Neural cell (in vitro differentiated cells): ENCODE results near the gene PTMS. TPM values are rescaled to one million over a fixed set of nuclear protein-coding genes. Genes with fewer than 3 reads are reported as not detected.

Source experiments
- H2AFZ ChIP-seq: fragments of 200-600, 300-800 bp; sonication (generic), shearing (Covaris generic); 2 replicates; pipeline ENCODE4 v1.6.0; 2014; ENCODE audit warnings: low read depth, mild to moderate bottlenecking, antibody characterized with exemption, low read length, moderate library complexity
- H3F3A ChIP-seq: fragments of 200-600 bp; shearing (Covaris generic); 2 replicates; pipeline ENCODE4 v1.6.1; 2016; ENCODE audit warnings: mild to moderate bottlenecking, moderate library complexity, mixed read lengths, antibody characterized with exemption, low read length; ENCODE audit not compliant: insufficient read depth, poor library complexity, severe bottlenecking
- H3K27ac ChIP-seq: fragments of 200-600, 300-800 bp; sonication (generic), shearing (Covaris generic); 2 replicates; pipeline ENCODE4 v1.5.1; 2014; ENCODE audit warnings: mild to moderate bottlenecking, low read length, moderate library complexity
- H3K27me3 ChIP-seq: fragments of 300-800, 200-600 bp; sonication (generic), shearing (Covaris generic); 2 replicates; pipeline ENCODE4 v1.6.0; 2014; ENCODE audit warnings: mild to moderate bottlenecking, low read depth, low read length, moderate library complexity; ENCODE audit not compliant: insufficient read depth
- H3K36me3 ChIP-seq: fragments of 300-800, 200-600 bp; sonication (generic), shearing (Covaris generic); 2 replicates; pipeline ENCODE4 v1.5.1; 2014; ENCODE audit warnings: mild to moderate bottlenecking, antibody characterized with exemption, low read length, moderate library complexity; ENCODE audit not compliant: insufficient read depth
- H3K4me2 ChIP-seq: fragments of 300-800, 200-600 bp; sonication (generic), shearing (Covaris generic); 2 replicates; pipeline ENCODE4 v1.6.0; 2014; ENCODE audit warnings: mild to moderate bottlenecking, low read length
- H3K4me3 ChIP-seq: fragments of 300-800, 200-600 bp; sonication (generic), shearing (Covaris generic); 2 replicates; pipeline ENCODE4 v1.5.1; 2014; ENCODE audit warnings: mild to moderate bottlenecking, low read length, moderate library complexity
- H3K79me2 ChIP-seq: fragments of 200-600 bp; shearing (Covaris generic); replicated peaks from 2 replicates; pipeline ENCODE4 v1.6.0; 2014; ENCODE audit warnings: mild to moderate bottlenecking, low read length, moderate library complexity; ENCODE audit not compliant: insufficient read depth
- H3K9ac ChIP-seq: fragments of 300-800, 200-600 bp; sonication (generic), shearing (Covaris generic); 2 replicates; pipeline ENCODE4 v1.6.1; 2016; ENCODE audit warnings: mild to moderate bottlenecking, low read length, mixed read lengths
- H3K9me2 ChIP-seq: fragments of 200-600 bp; shearing (Covaris generic); 2 replicates; pipeline ENCODE4 v1.6.1; 2016; ENCODE audit warnings: mild to moderate bottlenecking, low read length, mixed read lengths; ENCODE audit not compliant: insufficient read depth
- H3K9me3 ChIP-seq: fragments of 200-600, 300-800 bp; sonication (generic), shearing (Covaris generic); 2 replicates; pipeline ENCODE4 v1.6.1; 2016; ENCODE audit warnings: mild to moderate bottlenecking, mixed run types, low read length, moderate library complexity, mixed read lengths
- H4K20me1 ChIP-seq: fragments of 200-600 bp; shearing (Covaris generic); 2 replicates; pipeline ENCODE4 v1.6.1; 2016; ENCODE audit warnings: mild to moderate bottlenecking, mixed run types; ENCODE audit not compliant: insufficient read depth
- CTCF ChIP-seq: fragments of 450-650 bp; IDR thresholded peaks from 2 replicates; pipeline ENCODE4 v1.5.1; 2014; ENCODE audit warnings: antibody characterized with exemption, mild to moderate bottlenecking, moderate library complexity; ENCODE audit not compliant: poor library complexity, severe bottlenecking
- EP300 ChIP-seq: fragments of 450-650 bp; conservative IDR thresholded peaks from 2 replicates; pipeline ENCODE4 v1.6.1; 2014; ENCODE audit warnings: antibody characterized with exemption, mild to moderate bottlenecking, moderate library complexity; ENCODE audit not compliant: poor library complexity, severe bottlenecking
- EZH2 ChIP-seq: fragments of 200-600, 300-800 bp; shearing (Covaris generic), sonication (generic); IDR thresholded peaks from 2 replicates; pipeline ENCODE4 v1.6.1; 2014; ENCODE audit warnings: antibody characterized with exemption, low read length, borderline replicate concordance, mild to moderate bottlenecking; ENCODE audit not compliant: insufficient read depth, poor library complexity, severe bottlenecking
- MXI1 ChIP-seq: fragments of 450-650 bp; conservative IDR thresholded peaks from 2 replicates; pipeline ENCODE4 v1.6.1; 2014; ENCODE audit warnings: antibody characterized with exemption, mild to moderate bottlenecking; ENCODE audit not compliant: poor library complexity, severe bottlenecking
- POLR2AphosphoS5 ChIP-seq: IDR thresholded peaks from 2 replicates; pipeline ENCODE4 v1.6.1; 2012
- RAD21 ChIP-seq: fragments of 450-650 bp; conservative IDR thresholded peaks from 2 replicates; pipeline ENCODE4 v1.6.1; 2014; ENCODE audit warnings: antibody characterized with exemption, mild to moderate bottlenecking, moderate library complexity
- REST ChIP-seq: IDR thresholded peaks from 2 replicates; pipeline ENCODE4 v1.6.1; 2012; ENCODE audit warnings: borderline replicate concordance
- SMC3 ChIP-seq: fragments of 450-650 bp; conservative IDR thresholded peaks from 2 replicates; pipeline ENCODE4 v1.6.1; 2014; ENCODE audit warnings: antibody characterized with exemption, mild to moderate bottlenecking, moderate library complexity; ENCODE audit not compliant: poor library complexity
- TAF1 ChIP-seq: IDR thresholded peaks from 2 replicates; pipeline ENCODE4 v1.6.1; 2012; ENCODE audit warnings: low read depth
- polyA plus RNA-seq: library from polyadenylated mRNA; depleted of rRNA; stranded (reverse); fragments of >200 nt; gene quantifications from 2 replicates; pipeline ENCODE4 v1.2.3, GENCODE V29; 2014

Gene PTMS
- polyA plus RNA-seq, 1 donor from 2014 or later, result 557 TPM

GRCh38 chr12:6772726-6773589 lies 6.8 kb downstream of the PTMS start:
- no peak overlapping the region for H2AFZ ChIP-seq
- no peak overlapping the region for H3K9ac ChIP-seq
- peaks cover 39% of the 10 kb centered on the region for H3K79me2 ChIP-seq
- H3K4me3 ChIP-seq, result no peak overlapping the region
- no peak for TF ChIP-seq SMC3
- TF ChIP-seq EP300, result no peak
- no peak for TF ChIP-seq TAF1
- no peak for TF ChIP-seq RAD21
- TF ChIP-seq MXI1, result no peak
- no peak for TF ChIP-seq POLR2AphosphoS5
- no peak for TF ChIP-seq REST
- TF ChIP-seq CTCF, result no peak
- TF ChIP-seq EZH2, result no peak
- H3K9me2 ChIP-seq, result no peaks in the 10 kb centered on the region
- H3K9me3 ChIP-seq, result no peaks in the 10 kb centered on the region
- H3K36me3 ChIP-seq, result peaks cover 7% of the 10 kb centered on the region
- peaks cover 29% of the 10 kb centered on the region for H4K20me1 ChIP-seq
- peaks cover 1% of the 10 kb centered on the region for H3F3A ChIP-seq
- no peak overlapping the region for H3K4me2 ChIP-seq
- H3K27me3 ChIP-seq, result no peaks in the 10 kb centered on the region
- no peak overlapping the region for H3K27ac ChIP-seq

- Histone ChIP-seq H3K4me2 (no peak overlapping the region), H3K9ac (no peak overlapping the region), H3K9me3 (no peaks in the 10 kb centered on the region), H3F3A (no peaks in the 10 kb centered on the region), H3K27me3 (no peaks in the 10 kb centered on the region), H4K20me1 (peaks cover 21% of the 10 kb centered on the region), H3K36me3 (peaks cover 7% of the 10 kb centered on the region), H3K4me3 (no peak overlapping the region), H3K27ac (no peak overlapping the region), H3K79me2 (peaks cover 31% of the 10 kb centered on the region), H2AFZ (no peak overlapping the region), H3K9me2 (no peaks in the 10 kb centered on the region)
- no peak for TF ChIP-seq CTCF
- no peak for TF ChIP-seq SMC3
- TF ChIP-seq RAD21, result no peak
- TF ChIP-seq EZH2, result no peak
- no peak for TF ChIP-seq POLR2AphosphoS5
- TF ChIP-seq MXI1, result no peak
- no peak for TF ChIP-seq TAF1
- TF ChIP-seq EP300, result no peak
These were observed 7.6 kb downstream of the PTMS start for GRCh38 chr12:6773590-6774351.
